Neural progenitor cell (in vitro differentiated cells): Measurements from ENCODE around the gene NRN1L. TPM values are rescaled to one million over a fixed set of nuclear protein-coding genes. Genes with fewer than 3 reads are reported as not detected.
A peak's percentile ranks its signal among the peaks of the same experiment; 100 is the strongest.
"Not testable (repeated sequence)": the region's sequence is repeated elsewhere in the genome, so short reads cannot be mapped to it uniquely, and the experiment has no call there.

Experiments used
- DNase-seq: peaks from one replicate; pipeline ENCODE4 v3.0.0-alpha.2; 2016; ENCODE audit warnings: low spot score
- H2AFZ ChIP-seq: fragments of 200-600 bp; sonication (generic); replicated peaks from 2 replicates; pipeline ENCODE4 v1.6.1; 2016; ENCODE audit warnings: antibody characterized with exemption
- H3F3A ChIP-seq: fragments of 200-600 bp; sonication (generic); 2 replicates; pipeline ENCODE4 v1.6.1; 2016; ENCODE audit warnings: antibody characterized with exemption, low read depth
- H3K27ac ChIP-seq: fragments of 200-600 bp; sonication (generic); 2 replicates; pipeline ENCODE4 v1.5.1; 2016; ENCODE audit warnings: mild to moderate bottlenecking
- H3K27me3 ChIP-seq: fragments of 200-600 bp; sonication (generic); 2 replicates; pipeline ENCODE4 v1.6.1; 2016; ENCODE audit warnings: mild to moderate bottlenecking, moderate library complexity
- H3K36me3 ChIP-seq: fragments of 200-600 bp; sonication (generic); 2 replicates; pipeline ENCODE4 v1.5.1; 2016
- H3K4me1 ChIP-seq: fragments of 200-600 bp; sonication (generic); 2 replicates; pipeline ENCODE4 v1.6.1; 2016; ENCODE audit warnings: mixed run types
- H3K4me2 ChIP-seq: fragments of 200-600 bp; sonication (generic); 2 replicates; pipeline ENCODE4 v1.6.1; 2016
- H3K4me3 ChIP-seq: fragments of 200-600 bp; sonication (generic); 2 replicates; pipeline ENCODE4 v1.5.1; 2016
- H3K79me2 ChIP-seq: fragments of 200-600 bp; sonication (generic); 2 replicates; pipeline ENCODE4 v1.6.1; 2016; ENCODE audit warnings: low read depth
- H3K9ac ChIP-seq: fragments of 200-600 bp; sonication (generic); 2 replicates; pipeline ENCODE4 v1.6.1; 2016
- H3K9me3 ChIP-seq: fragments of 200-600 bp; sonication (generic); 2 replicates; pipeline ENCODE4 v1.5.1; 2016; ENCODE audit warnings: low read depth
- H4K20me1 ChIP-seq: fragments of 200-600 bp; sonication (generic); 2 replicates; pipeline ENCODE4 v1.6.1; 2016; ENCODE audit warnings: low read depth
- H3K27ac Mint-ChIP-seq: 3 replicates; pipeline ENCODE4 v1.8.0; 2021; ENCODE audit warnings: mixed read lengths
- H3K27me3 Mint-ChIP-seq: 2 replicates; pipeline ENCODE4 v1.8.0; 2022; ENCODE audit warnings: low read depth, mild to moderate bottlenecking, inconsistent platforms, moderate library complexity, mixed read lengths; ENCODE audit not compliant: insufficient read depth
- H3K36me3 Mint-ChIP-seq: 3 replicates; pipeline ENCODE4 v1.8.0; 2021; ENCODE audit warnings: mixed read lengths
- H3K4me1 Mint-ChIP-seq: 3 replicates; pipeline ENCODE4 v1.8.0; 2021; ENCODE audit warnings: mixed read lengths
- H3K4me3 Mint-ChIP-seq: 3 replicates; pipeline ENCODE4 v1.8.0; 2021; ENCODE audit warnings: mild to moderate bottlenecking, moderate library complexity, mixed read lengths
- H3K9me3 Mint-ChIP-seq: 3 replicates; pipeline ENCODE4 v1.8.0; 2020; ENCODE audit warnings: mixed read lengths
- CTCF ChIP-seq: fragments of 200-600 bp; sonication (generic); IDR thresholded peaks from 2 replicates; pipeline ENCODE4 v1.5.1; 2017; ENCODE audit warnings: antibody characterized with exemption, mild to moderate bottlenecking
- EZH2 ChIP-seq: fragments of 200-600 bp; sonication (generic); IDR thresholded peaks from 2 replicates; pipeline ENCODE4 v1.6.1; 2017; ENCODE audit warnings: antibody characterized with exemption, mild to moderate bottlenecking, moderate library complexity
- EZH2phosphoT487 ChIP-seq: fragments of 200-600 bp; sonication (generic); IDR thresholded peaks from 2 replicates; pipeline ENCODE4 v1.6.1; 2017; ENCODE audit warnings: antibody characterized with exemption
- total RNA-seq: library from RNA; depleted of rRNA; stranded (reverse); fragments of >200 nt; gene quantifications from 2 replicates; pipeline ENCODE4 v1.2.3, GENCODE V29; 2015; ENCODE audit warnings: low replicate concordance

The NRN1L gene
- 0.54 and 2.0 TPM in 2 replicates for total RNA-seq

GRCh38 chr16:67884684-67885083 is at the start of gene NRN1L:
Gene NRN1L, plus strand, starts transcription at chr16:67884885. Its CDS starts 19 bp downstream, at chr16:67884904.
- Histone ChIP-seq H3K27me3 (no peaks in the 10 kb centered on the region), H3F3A (peaks cover 33% of the 10 kb centered on the region), H3K79me2 (no peaks in the 10 kb centered on the region), H3K4me1 (peaks cover 24% of the 10 kb centered on the region), H3K27ac (no peak within 1 kb of the TSS), H4K20me1 (peaks cover 26% of the 10 kb centered on the region), H3K9me3 (no peaks in the 10 kb centered on the region), H3K4me3 (peak within 1 kb of the TSS; percentile 20), H2AFZ (no peak within 1 kb of the TSS), H3K36me3 (no peaks in the 10 kb centered on the region), H3K9ac (no peak within 1 kb of the TSS), H3K4me2 (peak within 1 kb of the TSS; percentile 72)
- Mint-ChIP-seq H3K27me3 (no peaks in the 10 kb centered on the region), H3K9me3 (no peaks in the 10 kb centered on the region), H3K4me1 (peaks cover 4% of the 10 kb centered on the region), H3K36me3 (peaks cover 12% of the 10 kb centered on the region), H3K27ac (peak within 1 kb of the TSS; percentile 5), H3K4me3 (no peak within 1 kb of the TSS)
- TF ChIP-seq EZH2 (no peak), EZH2phosphoT487 (no peak), CTCF (no peak)
- peak; percentile 94 for DNase-seq

GRCh38 chr16:67837190-67837589 is 47.5 kb upstream of the NRN1L start:
- H2AFZ ChIP-seq, H3K27me3 ChIP-seq, H3K9me3 ChIP-seq, H3K27me3 Mint-ChIP-seq, H3K9ac ChIP-seq, H4K20me1 ChIP-seq, H3K4me2 ChIP-seq, DNase-seq, H3K9me3 Mint-ChIP-seq, H3F3A ChIP-seq, H3K4me3 ChIP-seq, H3K27ac Mint-ChIP-seq, H3K36me3 Mint-ChIP-seq, H3K4me3 Mint-ChIP-seq, H3K36me3 ChIP-seq, H3K27ac ChIP-seq, H3K4me1 ChIP-seq: not testable (repeated sequence)
- peaks cover 14% of the 10 kb centered on the region for H3K79me2 ChIP-seq
- peaks cover 14% of the 10 kb centered on the region for H3K4me1 Mint-ChIP-seq

GRCh38 chr16:67837811-67838210 is 46.9 kb upstream of the NRN1L start:
- Mint-ChIP-seq H3K9me3 (no peaks in the 10 kb centered on the region), H3K27ac (no peak overlapping the region), H3K36me3 (no peaks in the 10 kb centered on the region), H3K4me3 (peak overlapping the region; percentile 4), H3K4me1 (peaks cover 9% of the 10 kb centered on the region), H3K27me3 (peaks cover 8% of the 10 kb centered on the region)
- H4K20me1 ChIP-seq: peaks cover under 1% of the 10 kb centered on the region
- H2AFZ ChIP-seq: no peak overlapping the region
- H3K9me3 ChIP-seq: no peaks in the 10 kb centered on the region
- H3K4me3 ChIP-seq: no peak overlapping the region
- no peak overlapping the region for H3K9ac ChIP-seq
- TF ChIP-seq CTCF (no peak), EZH2 (no peak), EZH2phosphoT487 (no peak)
- H3K27me3 ChIP-seq: no peaks in the 10 kb centered on the region
- peaks cover 12% of the 10 kb centered on the region for H3F3A ChIP-seq
- no peak overlapping the region for H3K4me2 ChIP-seq
- no peak overlapping the region for H3K27ac ChIP-seq
- DNase-seq: no peak
- H3K36me3 ChIP-seq: no peaks in the 10 kb centered on the region
- no peaks in the 10 kb centered on the region for H3K4me1 ChIP-seq
- peaks cover 8% of the 10 kb centered on the region for H3K79me2 ChIP-seq

GRCh38 chr16:67841198-67841815 is 43.4 kb upstream of the NRN1L start:
- Histone ChIP-seq H3K9me3 (no peaks in the 10 kb centered on the region), H2AFZ (peak overlapping the region; percentile 100), H3K36me3 (no peaks in the 10 kb centered on the region), H3F3A (peaks cover 37% of the 10 kb centered on the region), H3K4me2 (peak overlapping the region; percentile 91), H3K27me3 (no peaks in the 10 kb centered on the region), H3K4me1 (peaks cover 24% of the 10 kb centered on the region), H3K4me3 (peak overlapping the region; percentile 96), H4K20me1 (peaks cover 24% of the 10 kb centered on the region), H3K79me2 (peaks cover 31% of the 10 kb centered on the region), H3K27ac (peak overlapping the region; percentile 91), H3K9ac (no peak overlapping the region)
- H3K4me3 Mint-ChIP-seq: peak overlapping the region; percentile 93
- TF ChIP-seq EZH2 (no peak), CTCF (no peak), EZH2phosphoT487 (no peak)
- H3K9me3 Mint-ChIP-seq: no peaks in the 10 kb centered on the region
- H3K36me3 Mint-ChIP-seq: no peaks in the 10 kb centered on the region
- peaks cover 3% of the 10 kb centered on the region for H3K27me3 Mint-ChIP-seq
- no peak for DNase-seq
- peak overlapping the region; percentile 97 for H3K27ac Mint-ChIP-seq
- H3K4me1 Mint-ChIP-seq: peaks cover 35% of the 10 kb centered on the region
